Right lobe of liver (tissue), 6 donors: ENCODE data around the gene CLIP2. TPM values are rescaled to one million over a fixed set of nuclear protein-coding genes. Genes with fewer than 3 reads are reported as not detected.

ENCODE experiments used
- ATAC-seq, 4 donors: fragments of 200-7000 bp; cut with Tn5 transposase; one replicate each; pipeline ENCODE4 v1.9.1; 2020; ENCODE audit warnings: mild to moderate bottlenecking in 4 of 4, moderate library complexity in 4 of 4
- DNase-seq, 3 donors: peaks; one replicate each; pipeline ENCODE4 v3.0.0-alpha.2; 2020
- H3K27ac ChIP-seq, 3 donors: fragments of 200-600 bp; one replicate each; pipeline ENCODE4 v1.8.0; 2022
- H3K27me3 ChIP-seq, 2 donors: fragments of 200-600 bp; one replicate each; pipeline ENCODE4 v1.8.0; 2022
- H3K36me3 ChIP-seq, 4 donors: fragments of 200-600 bp; sonication (generic) in 1 of 4; one replicate each; pipeline versions ENCODE4 v1.5.1 to v1.8.0; 2017 to 2022; ENCODE audit warnings: control low read depth in 1 of 4
- H3K4me1 ChIP-seq, 4 donors: fragments of 200-600 bp; sonication (generic) in 1 of 4; one replicate each; pipeline versions ENCODE4 v1.5.1 to v1.8.0; 2017 to 2022; ENCODE audit warnings: control low read depth in 1 of 4
- H3K4me3 ChIP-seq, 3 donors: fragments of 200-600 bp; one replicate each; pipeline ENCODE4 v1.8.0; 2022
- H3K9me3 ChIP-seq, 4 donors: fragments of 200-600 bp; sonication (generic) in 1 of 4; one replicate each; pipeline versions ENCODE4 v1.5.1 to v1.8.0; 2017 to 2022; ENCODE audit warnings: control low read depth in 1 of 4
- POLR2A ChIP-seq: fragments of 450-650 bp; IDR thresholded peaks from one replicate; pipeline ENCODE4 v1.6.1; 2017; ENCODE audit warnings: antibody characterized with exemption, mild to moderate bottlenecking
- WGBS: methylation state at CpG from one replicate; pipeline ENCODE4 v1.1.6; 2018; ENCODE audit warnings: low coverage, low lambda C conversion rate; ENCODE audit not compliant: insufficient coverage; ENCODE audit errors: missing lambda C conversion rate; 5-methylcytosine and 5-hydroxymethylcytosine counted together
- intact Hi-C, 2 donors: fragments of 100-400 bp; cut with DNase I; formaldehyde crosslinking; loops; one replicate each; pipeline versions ENCODE4 v1.11.2 to v1.14.1; 2022
- total RNA-seq, 6 experiments: library from RNA; depleted of rRNA in 2 of 6; stranded (reverse); fragments of >200 nt in 2 of 6; fragmentation: NEBNext Ultra II Directional in 3 of 6; extraction: Animal tissue kit (Norgen Biotek cat#: 25700) in 3 of 6; gene quantifications; one replicate each; pipeline versions ENCODE4 v1.1.0 to v1.2.4, GENCODE V29; 2016 to 2023
- TF ChIP-seq, protein P1 (sequence below), 4 donors: fragments of 200-600 bp in 3 of 4; fragments of 450-650 bp in 1 of 4; IDR thresholded peaks; one replicate each; pipeline versions ENCODE4 v1.5.1 to v1.8.0; 2016 to 2022; ENCODE audit warnings: antibody characterized with exemption in 4 of 4, mild to moderate bottlenecking in 2 of 4
- donor health status: DM: no; HTN: yes; CAD: no.
- donor health status: DM: no; HTN: no; CAD: no.
- donor health status: DM: no; HTN: no; CAD: no.
- donor health status: DM: no; HTN: yes; CAD: no.
- donor health status: DM: no; HTN: yes; CAD: no.

The CLIP2 gene
- total RNA-seq, 6 experiments from 2014 or later, result 2.8 to 6.8 (median 4.2) TPM

DNA sequence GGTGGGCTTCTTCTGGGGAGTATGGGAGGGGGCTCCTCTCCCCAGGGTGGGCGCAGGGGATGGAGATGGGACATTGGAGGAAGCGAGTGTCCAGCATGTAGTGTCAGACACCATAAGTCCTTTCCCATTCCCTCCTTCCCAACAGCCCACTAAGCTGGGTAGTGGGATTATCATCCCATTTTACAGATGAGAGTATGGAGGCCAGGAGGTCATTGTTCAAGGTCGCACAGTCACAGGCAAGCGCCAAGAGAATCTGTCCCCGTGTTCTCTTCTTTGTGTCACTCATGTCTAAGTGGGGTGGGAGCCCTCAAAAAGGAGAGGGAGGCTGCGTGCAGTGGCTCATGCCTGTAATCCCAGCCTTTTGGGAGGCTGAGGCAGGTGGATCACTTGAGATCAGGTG is 64.8 kb downstream of the CLIP2 start:
- DNase-seq (no peak), ATAC-seq (no peak)
- Histone ChIP-seq H3K4me3 (no peak overlapping the region), H3K4me1 (no peaks in the 10 kb centered on the region), H3K27me3 (no peaks in the 10 kb centered on the region), H3K36me3 (no peaks in the 10 kb centered on the region), H3K27ac (no peak overlapping the region), H3K9me3 (no peaks in the 10 kb centered on the region)
- 92% methylated on average over 4 of the region's 6 CpGs for WGBS
- intact Hi-C loops, result no loop called here
- TF ChIP-seq, protein P1, sequence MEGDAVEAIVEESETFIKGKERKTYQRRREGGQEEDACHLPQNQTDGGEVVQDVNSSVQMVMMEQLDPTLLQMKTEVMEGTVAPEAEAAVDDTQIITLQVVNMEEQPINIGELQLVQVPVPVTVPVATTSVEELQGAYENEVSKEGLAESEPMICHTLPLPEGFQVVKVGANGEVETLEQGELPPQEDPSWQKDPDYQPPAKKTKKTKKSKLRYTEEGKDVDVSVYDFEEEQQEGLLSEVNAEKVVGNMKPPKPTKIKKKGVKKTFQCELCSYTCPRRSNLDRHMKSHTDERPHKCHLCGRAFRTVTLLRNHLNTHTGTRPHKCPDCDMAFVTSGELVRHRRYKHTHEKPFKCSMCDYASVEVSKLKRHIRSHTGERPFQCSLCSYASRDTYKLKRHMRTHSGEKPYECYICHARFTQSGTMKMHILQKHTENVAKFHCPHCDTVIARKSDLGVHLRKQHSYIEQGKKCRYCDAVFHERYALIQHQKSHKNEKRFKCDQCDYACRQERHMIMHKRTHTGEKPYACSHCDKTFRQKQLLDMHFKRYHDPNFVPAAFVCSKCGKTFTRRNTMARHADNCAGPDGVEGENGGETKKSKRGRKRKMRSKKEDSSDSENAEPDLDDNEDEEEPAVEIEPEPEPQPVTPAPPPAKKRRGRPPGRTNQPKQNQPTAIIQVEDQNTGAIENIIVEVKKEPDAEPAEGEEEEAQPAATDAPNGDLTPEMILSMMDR (IDR thresholded peaks at IDR 0.05), result no peak
- no peak for TF ChIP-seq POLR2A

DNA sequence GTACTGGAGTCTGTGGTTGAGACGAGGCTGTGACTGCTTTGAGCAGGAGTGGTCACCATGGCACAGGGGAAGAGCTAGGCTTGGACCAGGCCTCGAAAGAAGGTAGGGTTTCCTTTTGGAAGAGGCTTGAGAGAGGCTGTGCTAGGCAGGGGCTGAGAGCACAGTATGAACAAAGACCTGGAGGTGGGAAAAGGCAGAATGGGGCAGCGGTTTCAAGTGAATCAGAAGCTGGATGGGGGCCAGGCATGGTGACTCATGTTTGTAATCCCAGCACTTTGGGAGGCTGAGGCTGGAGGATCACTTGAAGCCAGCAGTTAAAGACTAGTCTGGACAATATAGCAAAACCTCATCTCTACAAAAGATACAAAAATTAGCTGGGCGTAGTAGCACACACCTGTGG is 65.9 kb downstream of the CLIP2 start:
- WGBS, result 70% methylated on average over 3 of the region's 4 CpGs
- ATAC-seq, result peak in 1 of 4 donors; percentile 55

DNA sequence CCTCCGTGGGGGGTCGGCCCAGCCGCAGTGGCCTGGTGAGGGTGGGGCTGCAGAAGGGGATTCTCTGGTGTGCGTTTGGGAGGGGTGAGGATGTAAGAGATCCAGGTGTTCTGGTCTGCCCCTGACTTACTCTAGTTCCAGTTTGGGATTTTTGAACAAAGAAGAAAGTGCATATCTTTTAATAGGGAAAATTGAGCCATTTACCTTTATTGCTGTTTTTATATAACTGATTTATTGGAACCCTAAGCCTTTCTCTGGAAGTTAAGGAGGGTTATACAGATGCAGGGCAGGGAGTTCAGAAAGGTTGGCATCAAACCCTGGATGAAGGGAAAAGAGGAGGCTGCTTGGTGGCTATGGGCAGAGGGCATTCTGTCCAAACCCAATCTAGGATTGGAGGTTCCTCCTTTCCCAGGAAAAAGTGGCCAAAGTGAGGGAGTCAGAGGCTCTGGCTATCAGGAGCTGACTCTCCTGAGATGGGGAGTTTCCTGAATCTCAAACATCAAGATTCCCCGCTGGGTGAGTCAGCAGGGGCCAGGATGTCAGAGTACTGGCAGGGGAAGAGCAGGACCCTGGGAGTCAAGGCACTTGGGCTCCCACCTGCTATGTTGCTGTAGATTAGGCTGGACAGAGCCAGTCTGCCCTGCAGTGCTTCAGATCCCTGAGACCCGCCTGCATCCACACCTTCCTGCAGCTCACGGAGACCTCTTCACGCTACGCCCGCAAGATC is 67.5 kb downstream of the CLIP2 start:
- no peak for ATAC-seq
- no peak overlapping the region for H3K27ac ChIP-seq
- H3K4me1 ChIP-seq, result no peaks in the 10 kb centered on the region
- H3K4me3 ChIP-seq, result no peak overlapping the region
- TF ChIP-seq POLR2A, result no peak
- TF ChIP-seq, protein P1 (IDR thresholded peaks at IDR 0.05), result no peak
- H3K36me3 ChIP-seq, result peaks cover 0 to 3% (median 0%) of the 10 kb centered on the region in 4 donors
- no peaks in the 10 kb centered on the region for H3K27me3 ChIP-seq
- intact Hi-C loops, result no loop called here
- DNase-seq, result no peak
- 100% methylated on average over 3 of the region's 10 CpGs for WGBS
- no peaks in the 10 kb centered on the region for H3K9me3 ChIP-seq

More for the DNA sequence above, 65.9 kb downstream of the CLIP2 start:
- Histone ChIP-seq H3K9me3 (no peaks in the 10 kb centered on the region), H3K27me3 (no peaks in the 10 kb centered on the region), H3K4me1 (no peaks in the 10 kb centered on the region), H3K4me3 (no peak overlapping the region), H3K27ac (no peak overlapping the region), H3K36me3 (peaks cover 0 to 3% (median 0%) of the 10 kb centered on the region in 4 donors)
- intact Hi-C loops, result no loop called here
- DNase-seq, result peak in 1 of 3 donors; percentile 37
- no peak for TF ChIP-seq POLR2A
- TF ChIP-seq, protein P1 (IDR thresholded peaks at IDR 0.05), result no peak

DNA sequence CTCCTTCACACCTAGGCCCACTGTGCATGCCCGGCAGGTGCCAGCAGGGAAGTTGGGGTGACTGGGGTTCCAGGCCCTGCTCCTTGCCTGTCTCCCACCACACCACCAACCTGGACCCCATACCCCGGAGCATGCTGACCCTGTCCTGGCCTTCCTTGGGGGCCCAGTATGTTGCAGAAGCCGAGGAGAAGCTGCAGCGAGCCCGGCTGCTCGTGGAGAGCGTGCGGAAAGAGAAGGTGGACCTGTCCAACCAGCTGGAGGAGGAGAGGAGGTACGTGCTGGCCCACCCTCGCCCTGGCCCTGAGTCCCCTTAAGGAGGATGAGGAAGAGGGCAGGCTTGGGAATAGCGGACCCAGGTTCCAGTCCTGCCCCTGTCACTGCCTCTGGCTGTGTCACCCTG is 70.8 kb downstream of the CLIP2 start:
- no CpG with 5 or more reads among the region's 11 CpGs for WGBS
- TF ChIP-seq POLR2A, result no peak
- TF ChIP-seq, protein P1 (IDR thresholded peaks at IDR 0.05), result no peak
- Histone ChIP-seq H3K4me1 (no peaks in the 10 kb centered on the region), H3K27me3 (no peaks in the 10 kb centered on the region), H3K36me3 (peaks cover 0 to 3% (median 0%) of the 10 kb centered on the region in 4 donors), H3K27ac (no peak overlapping the region), H3K9me3 (no peaks in the 10 kb centered on the region), H3K4me3 (no peak overlapping the region)
- DNase-seq (no peak), ATAC-seq (no peak)
- intact Hi-C loops, result no loop called here
